ENCODE measurements around the gene PIGC.

- TF ChIP-seq EZH2 (IDR thresholded peaks at IDR 0.05; ENCODE audit: insufficient read depth, poor library complexity, severe bottlenecking) (no peak), EZH2phosphoT487 (IDR thresholded peaks at IDR 0.05; ENCODE audit: insufficient read depth, low read depth) (no peak)
Measured at GRCh38 chr1:172410027-172410426, 33.8 kb downstream of the PIGC start.
